Sigmoid colon (tissue), 4 donors: ENCODE data around the gene NAT9.

ENCODE experiments used
- CTCF ChIP-seq, 4 experiments: fragments of 450-650 bp in 3 of 4; fragments of 200-600 bp in 1 of 4; IDR thresholded peaks; one replicate each; pipeline ENCODE4 v1.5.1; 2016 to 2019; ENCODE audit warnings: antibody characterized with exemption in 4 of 4, mild to moderate bottlenecking in 3 of 4, moderate library complexity in 2 of 4
- EP300 ChIP-seq, 4 donors: sonication (generic); formaldehyde crosslinking; IDR thresholded peaks; one replicate each; pipeline ENCODE4 v1.6.1; 2017; ENCODE audit warnings: antibody characterized with exemption in 4 of 4
- POLR2A ChIP-seq, 2 donors: fragments of 450-650 bp; IDR thresholded peaks; one replicate each; pipeline ENCODE4 v1.6.1; 2016; ENCODE audit warnings: antibody characterized with exemption in 2 of 2, mild to moderate bottlenecking in 2 of 2, moderate library complexity in 2 of 2
- POLR2AphosphoS5 ChIP-seq, 4 donors: sonication (generic); formaldehyde crosslinking; IDR thresholded peaks; one replicate each; pipeline ENCODE4 v1.6.1; 2017; ENCODE audit warnings: antibody characterized with exemption in 4 of 4

- TF ChIP-seq POLR2A (IDR thresholded peaks at IDR 0.05) (no peak), EP300 (IDR thresholded peaks at IDR 0.05) (no peak), POLR2AphosphoS5 (IDR thresholded peaks at IDR 0.05) (no peak), CTCF (IDR thresholded peaks at IDR 0.05) (no peak)
These were observed 2.8 kb upstream of the NAT9 start for GRCh38 chr17:74778960-74779359.
